HG02571 (cell line): Measurements from ENCODE around the gene CNTROB.
A peak's percentile ranks its signal among the peaks of the same experiment; 100 is the strongest.

Experiments used
- ATAC-seq: cut with Tn5 transposase; IDR thresholded peaks from one replicate; pipeline ENCODE4 v1.9.1; 2021; ENCODE audit warnings: mild to moderate bottlenecking, moderate library complexity; ENCODE audit not compliant: unreplicated experiment

CNTROB gene

GRCh38 chr17:7982173-7982572 lies 50.2 kb downstream of the CNTROB start:
- ATAC-seq = no peak

DNA sequence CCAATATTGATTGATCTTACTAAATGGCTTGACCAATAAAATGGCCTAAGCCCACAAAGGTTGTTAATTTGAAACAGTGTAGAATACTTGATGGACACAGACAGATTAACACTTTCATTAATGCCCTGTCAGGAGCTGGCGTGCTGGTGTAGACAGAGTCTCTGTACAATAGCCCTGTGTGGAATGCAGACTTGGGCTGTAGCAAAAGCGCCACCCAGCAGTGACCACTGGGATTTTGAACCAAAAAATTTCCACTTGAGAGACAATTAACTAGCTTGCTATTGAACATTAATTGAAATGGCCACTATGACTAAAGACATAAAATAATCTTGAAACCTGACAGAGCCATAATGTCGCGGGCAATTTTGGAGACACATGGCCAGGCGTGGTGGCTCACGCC lies 50.7 kb downstream of the CNTROB start:
- no peak for ATAC-seq

DNA sequence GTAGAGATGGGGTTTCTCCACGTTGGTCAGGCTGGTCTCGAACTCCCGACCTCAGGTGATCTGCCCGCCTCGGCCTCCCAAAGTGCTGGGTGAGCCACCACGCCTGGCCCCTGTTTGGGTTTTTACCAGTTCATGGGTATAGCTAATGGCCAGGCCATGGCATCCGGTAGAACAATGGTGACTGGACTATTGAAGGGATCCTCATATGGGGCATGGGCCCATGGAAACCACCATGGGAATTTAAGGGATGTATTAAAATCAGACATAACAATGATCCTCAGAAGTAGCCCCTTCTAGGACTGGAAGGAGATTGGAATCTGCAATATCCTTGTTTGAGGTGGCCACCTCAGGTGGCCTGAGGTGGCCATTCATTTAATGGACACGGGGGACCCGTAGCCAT lies 52.9 kb downstream of the CNTROB start:
- no peak for ATAC-seq

- ATAC-seq = no peak
These were observed 55.3 kb downstream of the CNTROB start for GRCh38 chr17:7987112-7987893.

DNA sequence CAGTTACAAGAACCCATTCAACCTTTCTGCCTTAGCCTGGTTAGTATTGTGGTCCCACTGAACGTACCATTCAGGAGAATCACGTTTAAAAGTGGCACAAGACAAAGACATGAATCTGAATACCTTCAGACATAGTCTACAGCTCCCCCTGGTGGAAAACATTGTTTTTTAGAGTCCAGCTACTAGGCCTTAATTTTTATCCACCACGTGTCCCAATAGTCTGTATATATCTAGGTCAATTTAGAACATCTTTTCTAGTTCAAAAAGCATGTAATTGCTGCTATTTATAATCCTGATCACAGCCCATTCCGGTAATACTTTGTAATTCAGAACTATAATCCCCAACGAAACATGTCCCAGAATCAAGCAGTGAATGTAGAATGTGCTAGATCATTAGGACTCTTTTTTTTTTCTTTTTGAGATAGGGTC lies 56.8 kb downstream of the CNTROB start:
- no peak for ATAC-seq

DNA sequence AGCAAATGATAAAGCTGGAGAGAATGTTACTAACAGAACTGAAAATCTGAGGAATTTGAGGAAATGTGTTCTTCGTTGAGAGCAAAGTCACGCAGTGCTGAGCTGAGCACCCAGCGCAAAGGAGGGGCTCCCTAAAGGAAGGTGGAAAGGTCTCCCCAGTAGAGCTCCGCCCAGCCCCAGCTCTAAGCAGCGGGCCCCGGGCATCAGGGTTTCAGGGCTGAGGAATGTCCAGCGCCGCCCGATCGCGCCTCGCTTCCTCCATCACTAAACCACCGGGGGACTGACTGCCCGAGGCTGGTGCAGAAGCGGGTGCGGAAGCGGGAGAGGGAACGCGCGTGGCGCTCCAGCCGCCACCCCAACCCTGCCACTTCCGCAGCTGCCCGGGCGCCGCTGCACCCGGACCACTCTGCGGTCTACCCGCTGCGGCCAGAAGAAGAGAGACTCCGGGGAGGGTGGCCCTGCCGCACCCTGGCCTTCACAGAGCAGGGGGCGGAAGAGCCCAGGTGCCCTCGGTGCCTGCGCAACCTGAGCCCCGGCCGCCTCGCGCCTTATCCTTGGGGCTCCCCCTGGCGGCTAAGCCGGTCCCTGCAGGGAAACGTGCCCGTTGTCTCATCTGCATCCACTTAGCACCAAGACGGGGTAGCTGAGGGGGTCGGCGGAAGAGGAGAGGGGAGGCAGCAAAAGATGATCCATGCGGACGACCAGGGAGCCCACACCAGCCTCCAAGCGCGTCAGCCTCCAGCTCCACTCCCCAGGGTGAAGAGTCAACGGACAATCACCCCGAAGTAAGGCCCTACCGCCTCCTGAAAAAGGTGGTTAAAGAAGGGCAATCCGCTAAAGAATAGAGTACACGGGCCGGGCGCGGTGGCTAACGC lies 58.0 kb downstream of the CNTROB start:
- peak; percentile 58 for ATAC-seq

DNA sequence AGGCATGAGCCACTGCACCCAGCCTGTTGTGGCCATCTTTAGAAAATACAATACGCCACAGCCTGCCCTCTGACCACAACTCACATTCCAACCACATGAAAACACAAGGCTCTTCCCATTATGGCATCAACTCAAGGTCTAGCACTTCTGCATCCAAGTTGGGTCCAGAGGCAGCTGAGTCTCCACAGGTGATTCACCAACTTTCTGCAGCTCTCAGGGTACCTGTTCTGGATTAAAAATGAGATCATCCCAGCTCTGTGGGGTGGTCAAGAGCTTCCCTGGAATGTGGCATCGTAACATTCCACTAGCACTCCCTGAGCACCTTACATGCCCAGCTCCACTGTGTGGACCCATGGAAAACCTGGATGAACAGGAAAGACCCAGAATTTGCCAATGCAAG lies 60.5 kb downstream of the CNTROB start:
- no peak for ATAC-seq

DNA sequence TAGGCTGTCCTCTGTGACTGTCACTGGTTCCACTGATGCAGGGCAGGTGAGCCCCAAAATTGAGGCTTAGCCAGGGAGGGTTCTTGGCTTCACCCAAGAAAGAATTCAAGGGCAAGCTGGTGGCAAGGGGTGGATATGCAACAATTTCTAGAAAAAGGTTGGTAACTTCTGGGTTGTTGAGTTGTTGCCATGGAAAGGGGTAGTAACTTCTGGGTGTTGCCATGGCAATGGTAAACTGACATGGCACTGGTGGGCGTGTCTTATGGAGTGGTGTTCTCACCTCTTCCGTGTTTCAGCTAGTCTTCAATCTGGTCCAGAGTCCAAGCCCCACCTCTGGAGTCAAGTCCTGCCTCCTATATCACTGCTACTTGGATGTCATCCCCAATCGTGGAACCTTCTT lies 60.9 kb downstream of the CNTROB start:
- ATAC-seq = no peak

GRCh38 chr17:7993972-7994589 lies 62.1 kb downstream of the CNTROB start:
- no peak for ATAC-seq

- no peak for ATAC-seq
These were observed 63.7 kb downstream of the CNTROB start for GRCh38 chr17:7995724-7996123.

- ATAC-seq = no peak
These were observed 65.2 kb downstream of the CNTROB start for GRCh38 chr17:7997186-7997585.
